OCI-LY1 (cell line): ENCODE measurements around the gene MORC3.
"Not testable (repeated sequence)": the region's sequence is repeated elsewhere in the genome, so short reads cannot be mapped to it uniquely, and the experiment has no call there.

Experiments used
- H2AFZ ChIP-seq: fragments of 200-600 bp; sonication (generic), shearing (Covaris generic); 2 replicates; pipeline ENCODE4 v1.6.0; 2014; ENCODE audit warnings: antibody characterized with exemption, mild to moderate bottlenecking, low read length
- H3F3A ChIP-seq: fragments of 200-600 bp; sonication (generic), shearing (Covaris generic); 2 replicates; pipeline ENCODE4 v1.6.0; 2014; ENCODE audit warnings: mild to moderate bottlenecking, antibody characterized with exemption, low read length, moderate library complexity; ENCODE audit not compliant: insufficient read depth
- H3K27ac ChIP-seq: fragments of 200-600 bp; sonication (generic); 2 replicates; pipeline ENCODE4 v1.5.1; 2014; ENCODE audit warnings: low read length, mixed run types, mild to moderate bottlenecking, low read depth; ENCODE audit not compliant: poor library complexity, severe bottlenecking
- H3K27me3 ChIP-seq: fragments of 200-600 bp; sonication (generic); 2 replicates; pipeline ENCODE4 v1.6.0; 2014; ENCODE audit warnings: antibody characterized with exemption, mild to moderate bottlenecking, low read length, moderate library complexity; ENCODE audit not compliant: insufficient read depth
- H3K36me3 ChIP-seq: fragments of 200-600 bp; sonication (generic); 2 replicates; pipeline ENCODE4 v1.6.1; 2014; ENCODE audit warnings: mild to moderate bottlenecking, antibody characterized with exemption, low read length, moderate library complexity, mixed read lengths; ENCODE audit not compliant: insufficient read depth
- H3K4me1 ChIP-seq: fragments of 200-600 bp; sonication (generic); 2 replicates; pipeline ENCODE4 v1.5.1; 2014; ENCODE audit warnings: mild to moderate bottlenecking, low read length, moderate library complexity; ENCODE audit not compliant: insufficient read depth, severe bottlenecking
- H3K4me2 ChIP-seq: fragments of 200-600 bp; sonication (generic), shearing (Covaris generic); 2 replicates; pipeline ENCODE4 v1.6.1; 2014; ENCODE audit warnings: low read length
- H3K4me3 ChIP-seq: fragments of 200-600 bp; sonication (generic); 2 replicates; pipeline ENCODE4 v1.5.1; 2014; ENCODE audit warnings: low read length, low read depth, mild to moderate bottlenecking, mixed read lengths; ENCODE audit not compliant: poor library complexity, severe bottlenecking
- H3K79me2 ChIP-seq: fragments of 200-600 bp; shearing (Covaris generic); 2 replicates; pipeline ENCODE4 v1.6.1; 2016; ENCODE audit warnings: mixed run types, low read length, mixed read lengths; ENCODE audit not compliant: insufficient read depth
- H3K9ac ChIP-seq: fragments of 200-600 bp; sonication (generic), shearing (Covaris generic); 2 replicates; pipeline ENCODE4 v1.6.1; 2014; ENCODE audit warnings: mild to moderate bottlenecking, low read length, mixed read lengths
- H3K9me2 ChIP-seq: fragments of 200-600 bp; sonication (generic), shearing (Covaris generic); 2 replicates; pipeline ENCODE4 v1.6.1; 2014; ENCODE audit warnings: low read depth, mild to moderate bottlenecking, low read length, mixed read lengths
- H3K9me3 ChIP-seq: fragments of 200-600 bp; shearing (Covaris generic); 2 replicates; pipeline ENCODE4 v1.6.1; 2014; ENCODE audit warnings: low read length, mixed read lengths
- H4K20me1 ChIP-seq: fragments of 200-600 bp; sonication (generic), shearing (Covaris generic); 2 replicates; pipeline ENCODE4 v1.6.0; 2016; ENCODE audit warnings: mild to moderate bottlenecking, low read length; ENCODE audit not compliant: insufficient read depth
- EZH2 ChIP-seq: fragments of 200-600 bp; sonication (generic), shearing (Covaris generic); IDR thresholded peaks from 2 replicates; pipeline ENCODE4 v1.8.0; 2017; ENCODE audit warnings: borderline replicate concordance, mixed run types, mild to moderate bottlenecking, antibody characterized with exemption, low read length, moderate library complexity, mixed read lengths
- TF ChIP-seq, protein P1 (sequence below): fragments of 200-600 bp; sonication (generic), shearing (Covaris generic); IDR thresholded peaks from 2 replicates; pipeline ENCODE4 v1.5.1; 2017; ENCODE audit warnings: mild to moderate bottlenecking, antibody characterized with exemption, low read length, moderate library complexity, mixed read lengths

The MORC3 gene

DNA sequence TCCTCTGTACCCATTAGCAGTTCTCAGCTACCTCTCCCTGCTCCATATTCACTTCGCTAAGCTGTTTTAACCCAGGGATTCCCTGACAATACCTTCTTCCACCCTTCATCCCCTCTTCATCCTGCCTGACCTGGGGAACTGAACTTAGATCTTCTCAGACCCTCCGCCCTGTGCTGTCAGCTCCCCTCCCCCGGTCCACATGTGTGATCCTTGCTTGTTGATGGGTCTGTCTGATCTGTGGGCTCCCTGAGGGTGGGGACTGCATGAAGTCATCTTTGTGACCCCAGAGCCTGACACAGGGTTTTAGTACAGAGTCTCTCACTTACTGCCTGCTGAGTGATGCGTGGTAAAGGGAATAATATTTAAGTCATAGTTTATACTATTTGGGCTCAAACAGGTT is 77.0 kb downstream of the MORC3 start:
- no peak for TF ChIP-seq EZH2
- TF ChIP-seq, protein P1, sequence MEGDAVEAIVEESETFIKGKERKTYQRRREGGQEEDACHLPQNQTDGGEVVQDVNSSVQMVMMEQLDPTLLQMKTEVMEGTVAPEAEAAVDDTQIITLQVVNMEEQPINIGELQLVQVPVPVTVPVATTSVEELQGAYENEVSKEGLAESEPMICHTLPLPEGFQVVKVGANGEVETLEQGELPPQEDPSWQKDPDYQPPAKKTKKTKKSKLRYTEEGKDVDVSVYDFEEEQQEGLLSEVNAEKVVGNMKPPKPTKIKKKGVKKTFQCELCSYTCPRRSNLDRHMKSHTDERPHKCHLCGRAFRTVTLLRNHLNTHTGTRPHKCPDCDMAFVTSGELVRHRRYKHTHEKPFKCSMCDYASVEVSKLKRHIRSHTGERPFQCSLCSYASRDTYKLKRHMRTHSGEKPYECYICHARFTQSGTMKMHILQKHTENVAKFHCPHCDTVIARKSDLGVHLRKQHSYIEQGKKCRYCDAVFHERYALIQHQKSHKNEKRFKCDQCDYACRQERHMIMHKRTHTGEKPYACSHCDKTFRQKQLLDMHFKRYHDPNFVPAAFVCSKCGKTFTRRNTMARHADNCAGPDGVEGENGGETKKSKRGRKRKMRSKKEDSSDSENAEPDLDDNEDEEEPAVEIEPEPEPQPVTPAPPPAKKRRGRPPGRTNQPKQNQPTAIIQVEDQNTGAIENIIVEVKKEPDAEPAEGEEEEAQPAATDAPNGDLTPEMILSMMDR = no peak
- H3K4me3 ChIP-seq = no peak overlapping the region
- no peak overlapping the region for H3K4me2 ChIP-seq
- no peaks in the 10 kb centered on the region for H3K4me1 ChIP-seq
- no peak overlapping the region for H3K27ac ChIP-seq
- H3F3A ChIP-seq = no peaks in the 10 kb centered on the region
- no peaks in the 10 kb centered on the region for H3K27me3 ChIP-seq
- H3K36me3 ChIP-seq = peaks cover 71% of the 10 kb centered on the region
- no peak overlapping the region for H3K9ac ChIP-seq
- no peaks in the 10 kb centered on the region for H3K9me3 ChIP-seq
- H2AFZ ChIP-seq = no peak overlapping the region
- H3K79me2 ChIP-seq = no peaks in the 10 kb centered on the region
- H3K9me2 ChIP-seq = no peaks in the 10 kb centered on the region
- no peaks in the 10 kb centered on the region for H4K20me1 ChIP-seq

DNA sequence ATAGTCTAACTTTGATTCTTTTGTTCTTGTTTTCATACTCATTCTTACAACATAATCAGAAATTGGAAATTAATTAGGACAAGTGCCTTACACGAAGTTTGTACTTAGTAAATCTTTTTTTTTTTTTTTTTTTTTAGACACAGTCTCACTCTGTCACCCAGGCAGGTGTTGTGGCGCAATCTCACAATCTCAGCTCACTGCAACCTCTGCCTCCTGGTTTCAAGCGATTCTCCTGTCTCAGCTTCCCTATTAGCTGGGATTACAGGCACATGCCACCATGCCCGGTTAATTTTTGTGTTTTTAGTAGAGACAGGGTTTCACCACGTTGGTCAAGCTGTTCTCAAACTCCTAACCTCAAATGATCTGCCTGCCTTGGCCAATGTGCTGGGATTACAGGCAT is 77.6 kb downstream of the MORC3 start:
- Histone ChIP-seq H3K27me3 (no peaks in the 10 kb centered on the region), H4K20me1 (no peaks in the 10 kb centered on the region), H2AFZ (no peak overlapping the region), H3K9me2 (no peaks in the 10 kb centered on the region), H3K27ac (no peak overlapping the region), H3K79me2 (no peaks in the 10 kb centered on the region), H3F3A (no peaks in the 10 kb centered on the region), H3K36me3 (peaks cover 78% of the 10 kb centered on the region), H3K4me2 (no peak overlapping the region), H3K4me3 (no peak overlapping the region), H3K4me1 (no peaks in the 10 kb centered on the region), H3K9ac (no peak overlapping the region), H3K9me3 (no peaks in the 10 kb centered on the region)
- no peak for TF ChIP-seq EZH2
- TF ChIP-seq, protein P1 = no peak

DNA sequence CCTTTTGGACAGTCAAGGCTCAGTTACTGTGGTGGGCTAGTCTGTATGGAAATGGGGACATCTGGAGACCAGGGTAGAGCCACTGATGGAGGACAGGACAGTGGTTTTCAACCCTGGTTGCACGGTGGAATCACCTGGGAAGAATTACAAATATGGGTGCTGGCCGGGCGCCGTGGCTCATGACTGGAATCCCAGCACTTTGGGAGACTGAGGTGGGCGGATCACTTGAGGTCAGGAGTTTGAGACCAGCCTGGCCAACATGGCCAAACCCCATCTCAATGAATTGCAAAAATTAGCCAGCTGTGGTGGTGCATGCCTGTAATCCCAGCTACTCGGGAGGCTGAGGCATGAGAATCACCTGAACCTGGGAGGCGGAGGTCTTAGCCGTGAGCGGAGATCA is 79.7 kb downstream of the MORC3 start:
- not testable (repeated sequence) for H3K4me2 ChIP-seq, H3K9ac ChIP-seq, H3K27ac ChIP-seq, H3K27me3 ChIP-seq, H3K9me3 ChIP-seq, H3K4me3 ChIP-seq, H3K79me2 ChIP-seq, H4K20me1 ChIP-seq, H2AFZ ChIP-seq, H3K4me1 ChIP-seq, H3F3A ChIP-seq, H3K9me2 ChIP-seq
- peaks cover 74% of the 10 kb centered on the region for H3K36me3 ChIP-seq

DNA sequence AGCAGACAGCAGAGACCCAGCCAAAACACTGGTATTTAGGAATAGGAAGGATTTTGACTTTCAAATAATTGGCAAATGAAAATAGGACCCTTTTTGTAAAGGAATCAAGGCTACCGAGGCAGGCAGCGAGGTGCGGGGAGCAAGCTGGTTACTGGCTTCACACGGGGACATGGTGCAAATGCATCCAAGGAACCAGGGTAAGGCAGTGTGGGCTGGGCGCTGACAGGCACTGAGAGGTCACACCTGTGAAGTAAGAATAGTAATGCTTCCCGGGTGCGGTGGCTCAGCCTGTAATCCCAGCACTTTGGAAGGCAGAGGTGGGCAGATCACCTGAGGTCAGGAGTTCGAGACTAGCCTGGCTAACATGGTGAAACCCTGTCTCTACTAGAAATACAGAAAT is 80.7 kb downstream of the MORC3 start:
- Histone ChIP-seq H3K79me2 (no peaks in the 10 kb centered on the region), H3K4me1 (no peaks in the 10 kb centered on the region), H3F3A (no peaks in the 10 kb centered on the region), H3K27ac (no peak overlapping the region), H3K4me2 (no peak overlapping the region), H3K9ac (no peak overlapping the region), H3K4me3 (no peak overlapping the region), H3K27me3 (no peaks in the 10 kb centered on the region), H3K9me2 (no peaks in the 10 kb centered on the region), H2AFZ (no peak overlapping the region), H4K20me1 (no peaks in the 10 kb centered on the region), H3K9me3 (no peaks in the 10 kb centered on the region), H3K36me3 (peaks cover 69% of the 10 kb centered on the region)
- no peak for TF ChIP-seq EZH2
- TF ChIP-seq, protein P1 = no peak
